ENCODE measurements around the gene C22orf23. TPM values are rescaled to one million over a fixed set of nuclear protein-coding genes. Genes with fewer than 3 reads are reported as not detected.

Gene C22orf23
- total and polyA plus RNA-seq, 11 donors: 0.16 to 0.80 (median 0.44) TPM; not detected in 2

DNA sequence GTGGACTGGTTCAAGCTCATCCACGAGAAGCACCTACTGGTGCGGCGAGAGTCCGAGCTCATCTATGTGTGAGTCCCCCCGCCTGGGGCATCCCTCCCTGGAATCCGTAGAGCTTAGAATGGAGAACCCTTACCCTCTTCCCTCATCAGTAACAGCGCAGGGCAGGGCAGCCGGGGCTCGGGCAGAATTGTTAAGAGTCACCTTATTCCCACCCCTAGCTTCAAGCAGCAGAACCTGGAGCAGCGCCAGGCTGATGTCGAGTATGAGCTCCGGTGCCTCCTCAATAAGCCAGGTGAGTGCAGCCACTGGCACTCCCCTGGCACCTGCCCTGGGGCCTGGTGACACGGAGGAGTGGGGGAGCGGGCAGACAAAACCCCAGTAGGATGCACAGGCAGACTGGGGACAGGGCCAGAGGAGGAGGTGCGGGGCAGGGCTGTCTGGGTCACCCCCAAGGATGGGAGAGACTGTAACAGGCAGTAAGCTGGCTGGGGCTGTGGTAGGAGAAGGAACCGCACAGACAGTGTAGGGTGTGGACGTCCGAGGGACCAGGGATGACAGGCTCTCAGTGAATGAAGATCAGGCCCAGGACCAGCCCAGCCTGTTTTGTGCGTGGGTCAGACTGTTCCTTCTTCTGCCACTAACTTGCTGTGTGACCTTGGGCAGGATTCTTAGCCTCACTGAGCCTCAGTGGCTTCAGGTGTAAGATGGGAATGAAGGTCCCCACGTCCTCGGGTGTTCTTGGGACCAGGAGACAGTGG lies 20.4 kb downstream of the C22orf23 start:
- Histone ChIP-seq H3K36me3 (peaks cover 0 to 78% (median 46%) of the 10 kb centered on the region in 9 donors), H3K9me3 (no peaks in the 10 kb centered on the region), H3K27me3 (no peaks in the 10 kb centered on the region), H3K27ac (peak overlapping the region in 11 of 12 donors; percentile 16 to 80 (median 44)), H3K4me3 (no peak overlapping the region), H3K4me1 (peaks cover 6 to 40% (median 14%) of the 10 kb centered on the region in 12 donors)
- no peak for TF ChIP-seq POLR2A (IDR thresholded peaks at IDR 0.05)
- TF ChIP-seq, protein P1, sequence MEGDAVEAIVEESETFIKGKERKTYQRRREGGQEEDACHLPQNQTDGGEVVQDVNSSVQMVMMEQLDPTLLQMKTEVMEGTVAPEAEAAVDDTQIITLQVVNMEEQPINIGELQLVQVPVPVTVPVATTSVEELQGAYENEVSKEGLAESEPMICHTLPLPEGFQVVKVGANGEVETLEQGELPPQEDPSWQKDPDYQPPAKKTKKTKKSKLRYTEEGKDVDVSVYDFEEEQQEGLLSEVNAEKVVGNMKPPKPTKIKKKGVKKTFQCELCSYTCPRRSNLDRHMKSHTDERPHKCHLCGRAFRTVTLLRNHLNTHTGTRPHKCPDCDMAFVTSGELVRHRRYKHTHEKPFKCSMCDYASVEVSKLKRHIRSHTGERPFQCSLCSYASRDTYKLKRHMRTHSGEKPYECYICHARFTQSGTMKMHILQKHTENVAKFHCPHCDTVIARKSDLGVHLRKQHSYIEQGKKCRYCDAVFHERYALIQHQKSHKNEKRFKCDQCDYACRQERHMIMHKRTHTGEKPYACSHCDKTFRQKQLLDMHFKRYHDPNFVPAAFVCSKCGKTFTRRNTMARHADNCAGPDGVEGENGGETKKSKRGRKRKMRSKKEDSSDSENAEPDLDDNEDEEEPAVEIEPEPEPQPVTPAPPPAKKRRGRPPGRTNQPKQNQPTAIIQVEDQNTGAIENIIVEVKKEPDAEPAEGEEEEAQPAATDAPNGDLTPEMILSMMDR (IDR thresholded peaks at IDR 0.05): no peak
- ATAC-seq: peak in 2 of 4 donors; percentile 4 to 7
- WGBS, 4 donors: 76 to 80% (median 78%) methylated on average over 19 to 21 of the region's 21 CpGs
- intact Hi-C loops (cut with DNase I): loop anchor here in 5 of 10 donors (2.0 to 10.0 kb wide), 4 partner anchors 26 to 118 kb away; partner anchors contain the start of gene MICALL1 (in 1 of the 5)
- no peak for DNase-seq

DNA sequence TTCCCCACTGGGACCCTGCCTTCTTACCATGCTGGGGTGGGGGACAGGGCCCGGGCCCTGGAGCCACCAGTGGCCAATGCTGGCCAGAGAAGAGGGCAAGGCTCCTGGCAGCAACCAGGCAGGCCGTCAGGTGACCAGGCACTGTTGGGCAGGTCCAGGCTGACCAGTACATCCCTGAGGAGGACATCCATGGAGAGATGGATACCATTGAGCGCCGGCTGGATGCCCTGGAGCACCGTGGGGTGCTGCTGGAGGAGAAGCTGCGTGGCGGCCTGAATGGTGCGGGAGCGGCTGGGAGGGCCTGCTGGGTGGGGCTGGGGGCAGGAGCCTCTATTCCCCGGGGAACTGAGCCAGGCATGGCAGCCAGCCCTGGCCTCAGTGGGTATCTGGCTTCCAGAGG lies 21.0 kb downstream of the C22orf23 start:
- DNase-seq (peak in 1 of 5 donors; percentile 53), ATAC-seq (peak in 1 of 4 donors; percentile 1)
- Histone ChIP-seq H3K4me3 (no peak overlapping the region), H3K4me1 (peaks cover 6 to 40% (median 14%) of the 10 kb centered on the region in 12 donors), H3K9me3 (no peaks in the 10 kb centered on the region), H3K36me3 (peaks cover 0 to 78% (median 46%) of the 10 kb centered on the region in 9 donors), H3K27me3 (no peaks in the 10 kb centered on the region), H3K27ac (peak overlapping the region in 2 of 12 donors; percentile 79 to 80)
- TF ChIP-seq, protein P1 (IDR thresholded peaks at IDR 0.05): no peak
- no peak for TF ChIP-seq POLR2A (IDR thresholded peaks at IDR 0.05)
- WGBS, 4 donors: 86 to 90% (median 89%) methylated on average over 9 to 10 of the region's 10 CpGs
- intact Hi-C loops (cut with DNase I): loop anchor here in 5 of 10 donors (2.0 to 10.0 kb wide), 4 partner anchors 26 to 118 kb away; partner anchors contain the start of gene MICALL1 (in 1 of the 5)

DNA sequence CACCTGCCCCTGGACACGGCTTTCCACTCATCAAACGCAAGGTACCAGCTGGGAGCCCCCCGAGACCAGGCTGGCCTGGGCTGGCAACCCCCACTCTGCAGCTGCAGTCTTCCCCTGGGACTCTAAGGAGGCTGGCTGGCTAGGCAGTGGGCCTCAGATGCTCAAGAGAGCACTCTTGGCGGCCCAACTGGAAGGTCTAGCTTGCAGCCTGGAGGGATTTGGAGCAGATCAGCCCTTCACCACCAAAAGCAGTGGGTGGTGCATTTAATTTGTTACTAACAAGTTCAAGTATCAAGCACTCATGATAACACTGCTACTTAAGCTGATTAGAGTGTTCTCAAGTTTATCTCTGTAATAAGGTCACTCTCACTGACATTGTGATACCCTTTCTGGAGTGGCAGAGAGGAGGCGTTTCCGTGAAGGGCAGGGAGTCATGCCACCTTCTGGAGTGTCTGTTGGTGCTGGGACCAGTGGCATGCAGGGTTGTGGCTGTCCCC lies 21.5 kb downstream of the C22orf23 start:
- DNase-seq (peak in 1 of 5 donors; percentile 55), ATAC-seq (peak in 1 of 4 donors; percentile 31)
- intact Hi-C loops (cut with DNase I): loop anchor here in 5 of 10 donors (2.0 to 10.0 kb wide), 4 partner anchors 25 to 117 kb away; partner anchors contain the start of gene MICALL1 (in 1 of the 5)
- Histone ChIP-seq H3K4me1 (peaks cover 6 to 40% (median 14%) of the 10 kb centered on the region in 12 donors), H3K27me3 (no peaks in the 10 kb centered on the region), H3K4me3 (no peak overlapping the region), H3K27ac (peak overlapping the region in 1 of 12 donors; percentile 80), H3K36me3 (peaks cover 0 to 78% (median 46%) of the 10 kb centered on the region in 9 donors), H3K9me3 (no peaks in the 10 kb centered on the region)
- no peak for TF ChIP-seq POLR2A (IDR thresholded peaks at IDR 0.05)
- 65 to 81% (median 76%) methylated on average over 3 to 6 of the region's 6 CpGs for WGBS, 4 donors

DNA sequence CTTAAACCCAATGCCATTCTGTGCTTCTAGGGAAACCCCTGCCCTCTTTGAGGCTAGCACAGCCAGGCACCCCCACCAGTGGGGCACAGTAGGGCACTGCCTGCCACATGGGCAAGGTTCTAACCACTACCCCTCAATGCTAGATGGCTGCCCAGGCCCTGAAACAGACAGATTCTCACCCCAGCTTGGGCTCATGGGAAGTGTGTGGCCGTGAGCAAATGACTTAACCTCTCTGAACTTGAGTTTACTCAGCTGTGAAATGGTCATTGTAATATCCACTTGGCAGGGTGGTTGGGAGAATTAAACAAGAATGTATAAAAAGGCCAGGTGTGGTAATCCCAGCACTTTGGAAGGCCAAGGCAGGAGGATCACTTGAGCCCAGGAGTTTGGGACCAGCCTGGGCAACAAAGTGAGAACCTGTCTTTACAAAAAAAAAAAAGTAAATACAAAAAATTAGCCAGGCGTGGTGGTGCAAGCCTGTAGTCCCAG lies 22.4 kb downstream of the C22orf23 start:
- Histone ChIP-seq H3K27me3 (no peaks in the 10 kb centered on the region), H3K27ac (peak overlapping the region in 1 of 12 donors; percentile 79), H3K4me3 (no peak overlapping the region), H3K4me1 (peaks cover 6 to 40% (median 14%) of the 10 kb centered on the region in 12 donors), H3K36me3 (peaks cover 0 to 80% (median 52%) of the 10 kb centered on the region in 9 donors), H3K9me3 (no peaks in the 10 kb centered on the region)
- TF ChIP-seq POLR2A (IDR thresholded peaks at IDR 0.05): no peak
- TF ChIP-seq, protein P1 (IDR thresholded peaks at IDR 0.05): peak in 1 of 12 donors; percentile 5
- intact Hi-C loops (cut with DNase I): loop anchor here in 4 of 10 donors (5.0 to 10.0 kb wide), 3 partner anchors 34 to 116 kb away; no protein-coding TSS in a partner anchor
- no peak for DNase-seq
- WGBS, 4 donors: 81 to 94% (median 88%) methylated on average over 2 of the region's 2 CpGs
- no peak for ATAC-seq

Measured in heart left ventricle (tissue), 16 donors.